Stimulated activated CD4-positive, alpha-beta T cell treated with anti-CD3 and anti-CD28 coated beads, Interleukin-15, amount 100 ng/mL, for 24 hours (primary cell): ENCODE results near the gene ANK2.

Experiments used
- DNase-seq: peaks from one replicate; pipeline ENCODE4 v3.0.0-alpha.2; 2020

ANK2 gene

GRCh38 chr4:113101669-113102068 lies 52.2 kb downstream of the ANK2 start:
- no peak for DNase-seq

GRCh38 chr4:113103556-113103955 lies 54.1 kb downstream of the ANK2 start:
- no peak for DNase-seq

GRCh38 chr4:113106108-113106507 lies 56.7 kb downstream of the ANK2 start:
- DNase-seq: no peak

GRCh38 chr4:113109106-113109718 lies 59.8 kb downstream of the ANK2 start:
- DNase-seq: no peak

GRCh38 chr4:113112338-113112978 lies 63.0 kb downstream of the ANK2 start:
- DNase-seq: no peak

- no peak for DNase-seq
Measured at GRCh38 chr4:113113151-113113550, 63.7 kb downstream of the ANK2 start.

GRCh38 chr4:113114884-113115283 lies 65.4 kb downstream of the ANK2 start:
- no peak for DNase-seq

- DNase-seq: no peak
Measured at GRCh38 chr4:113116414-113117357, 67.2 kb downstream of the ANK2 start.

- no peak for DNase-seq
Measured at GRCh38 chr4:113117358-113117702, 67.9 kb downstream of the ANK2 start.

GRCh38 chr4:113122066-113122465 lies 72.6 kb downstream of the ANK2 start:
- no peak for DNase-seq

- DNase-seq: no peak
Measured at GRCh38 chr4:113125418-113125817, 76.0 kb downstream of the ANK2 start.

- no peak for DNase-seq
Measured at GRCh38 chr4:113131136-113131535, 81.7 kb downstream of the ANK2 start.

- no peak for DNase-seq
Measured at GRCh38 chr4:113131621-113132020, 82.2 kb downstream of the ANK2 start.

GRCh38 chr4:113141901-113142346 lies 92.5 kb downstream of the ANK2 start:
- DNase-seq: no peak

- no peak for DNase-seq
Measured at GRCh38 chr4:113142351-113142750, 92.9 kb downstream of the ANK2 start.

GRCh38 chr4:113144091-113144490 lies 94.6 kb downstream of the ANK2 start:
- DNase-seq: no peak

- no peak for DNase-seq
Measured at GRCh38 chr4:113145147-113145518, 95.7 kb downstream of the ANK2 start.

GRCh38 chr4:113145519-113146291 lies 96.3 kb downstream of the ANK2 start:
- no peak for DNase-seq

- no peak for DNase-seq
Measured at GRCh38 chr4:113146876-113147358, 97.5 kb downstream of the ANK2 start.

GRCh38 chr4:113147498-113148111 lies 98.2 kb downstream of the ANK2 start:
- no peak for DNase-seq

GRCh38 chr4:113148925-113149324 lies 99.5 kb downstream of the ANK2 start:
- DNase-seq: no peak

GRCh38 chr4:113153529-113154101 lies 104.2 kb downstream of the ANK2 start:
- no peak for DNase-seq
